C4-2B (cell line): ENCODE data around the gene CEP57L1.

ENCODE experiments used
- H3K27ac ChIP-seq: fragments of 450-650 bp; 2 replicates; pipeline ENCODE4 v1.5.1; 2017
- CTCF ChIP-seq: fragments of 450-650 bp; conservative IDR thresholded peaks from 2 replicates; pipeline ENCODE4 v1.5.1; 2017; ENCODE audit warnings: mild to moderate bottlenecking
- ZFX ChIP-seq: fragments of 450-650 bp; IDR thresholded peaks from 2 replicates; pipeline ENCODE4 v1.6.1; 2017

Gene CEP57L1

GRCh38 chr6:109095036-109095834 is at the start of gene CEP57L1:
TSS of gene CEP57L1 (plus strand) at chr6:109095507. CDS start at chr6:109145222, 49,715 bp downstream.
- peak within 1 kb of the TSS; percentile 80 for H3K27ac ChIP-seq
- TF ChIP-seq CTCF (no peak), ZFX (no peak)

- no peak for TF ChIP-seq CTCF
- TF ChIP-seq ZFX: no peak
- no peak overlapping the region for H3K27ac ChIP-seq
Measured at GRCh38 chr6:109048176-109048575, 47.1 kb upstream of the CEP57L1 start.

- TF ChIP-seq ZFX: no peak
- TF ChIP-seq CTCF: no peak
Measured at GRCh38 chr6:109048670-109049415, 46.5 kb upstream of the CEP57L1 start.

GRCh38 chr6:109050012-109050411 is 45.3 kb upstream of the CEP57L1 start:
- no peak overlapping the region for H3K27ac ChIP-seq
- no peak for TF ChIP-seq CTCF
- no peak for TF ChIP-seq ZFX

More at GRCh38 chr6:109048670-109049415, 46.5 kb upstream of the CEP57L1 start:
- H3K27ac ChIP-seq: no peak overlapping the region

GRCh38 chr6:109050447-109051102 is 44.7 kb upstream of the CEP57L1 start:
- no peak for TF ChIP-seq CTCF
- no peak for TF ChIP-seq ZFX

GRCh38 chr6:109051301-109052017 is 43.8 kb upstream of the CEP57L1 start:
- TF ChIP-seq CTCF (no peak), ZFX (no peak)
- no peak overlapping the region for H3K27ac ChIP-seq

More at GRCh38 chr6:109050447-109051102, 44.7 kb upstream of the CEP57L1 start:
- no peak overlapping the region for H3K27ac ChIP-seq
